SK-N-SH (cell line): ENCODE results near the gene GBX1. TPM values are rescaled to one million over a fixed set of nuclear protein-coding genes. Genes with fewer than 3 reads are reported as not detected.

ENCODE experiments used
- CTCF ChIA-PET: fragments of 300-600, 350-600 bp; formaldehyde crosslinking; extraction: SDS; loops from one replicate; lab custom pipeline; 2021; lab: Yijun Ruan, JAX
- POLR2A ChIA-PET: fragments of 350-600 bp; sonication (Branson Sonifier 250); formaldehyde crosslinking; extraction: SDS; loops from one replicate; lab custom pipeline; 2020; ENCODE audit warnings: antibody characterized with exemption, inconsistent platforms; lab: Yijun Ruan, JAX
- DNase-seq: peaks from one replicate; pipeline ENCODE4 v3.0.0; 2012
- H2AFZ ChIP-seq: fragments of 200-600 bp; sonication (generic); 2 replicates; pipeline ENCODE4 v1.8.1; 2016; ENCODE audit warnings: antibody characterized with exemption, mild to moderate bottlenecking, low read depth
- H3F3A ChIP-seq: fragments of 200-600 bp; sonication (generic); replicated peaks from 2 replicates; pipeline ENCODE3; 2016; ENCODE audit warnings: antibody characterized with exemption, mild to moderate bottlenecking; ENCODE audit not compliant: insufficient read depth
- H3K27ac ChIP-seq, 2 experiments: fragments of 200-500 bp in 1 of 2; fragments of 200-600 bp in 1 of 2; sonication (Bioruptor generic) in 1 of 2; sonication (generic), shearing (Covaris generic) in 1 of 2; 2 replicates each; pipeline versions ENCODE4 v1.5.1 to v1.6.1; 2014 to 2016; ENCODE audit warnings: low read depth in 2 of 2, inconsistent platforms in 1 of 2, low read length in 1 of 2, mild to moderate bottlenecking in 1 of 2, mixed read lengths in 1 of 2
- H3K27me3 ChIP-seq: fragments of 200-600 bp; sonication (generic), shearing (Covaris generic); 2 replicates; pipeline ENCODE4 v1.6.1; 2016; ENCODE audit warnings: mixed run types; ENCODE audit not compliant: insufficient read depth
- H3K36me3 ChIP-seq, 2 experiments: fragments of 200-500 bp in 1 of 2; fragments of 200-600 bp in 1 of 2; sonication (Bioruptor generic) in 1 of 2; sonication (generic) in 1 of 2; replicated peaks in 1 of 2; 2 replicates each; pipeline versions ENCODE3 to v1.5.1; 2014 to 2016; ENCODE audit warnings: low read length in 1 of 2, mild to moderate bottlenecking in 1 of 2; ENCODE audit not compliant: insufficient read depth in 2 of 2, control insufficient read depth in 1 of 2
- H3K4me1 ChIP-seq, 2 experiments: fragments of 200-500 bp in 1 of 2; fragments of 200-600 bp in 1 of 2; sonication (Bioruptor generic) in 1 of 2; sonication (generic), shearing (Covaris generic) in 1 of 2; 2 replicates each; pipeline versions ENCODE4 v1.5.1 to v1.6.1; 2014 to 2016; ENCODE audit warnings: low read depth in 1 of 2, low read length in 1 of 2, mixed run types in 1 of 2; ENCODE audit not compliant: insufficient read depth in 2 of 2, control insufficient read depth in 1 of 2
- H3K4me2 ChIP-seq: fragments of 200-600 bp; sonication (generic), shearing (Covaris generic); 2 replicates; pipeline ENCODE4 v1.6.1; 2017; ENCODE audit warnings: mixed run types
- H3K4me3 ChIP-seq, 2 experiments: fragments of 200-500 bp in 1 of 2; fragments of 200-600 bp in 1 of 2; sonication (Bioruptor generic) in 1 of 2; sonication (generic), shearing (Covaris generic) in 1 of 2; 2 replicates each; pipeline versions ENCODE4 v1.5.1 to v1.8.1; 2014 to 2016; ENCODE audit warnings: low read depth in 2 of 2, inconsistent platforms in 1 of 2, low read length in 1 of 2, mild to moderate bottlenecking in 1 of 2, mixed read lengths in 1 of 2, moderate library complexity in 1 of 2
- H3K79me2 ChIP-seq: fragments of 200-600 bp; sonication (generic); 2 replicates; pipeline ENCODE4 v1.8.1; 2017; ENCODE audit warnings: mild to moderate bottlenecking; ENCODE audit not compliant: insufficient read depth
- H3K9ac ChIP-seq: fragments of 200-600 bp; sonication (generic); 2 replicates; pipeline ENCODE4 v1.6.1; 2017; ENCODE audit warnings: mixed run types
- H3K9me2 ChIP-seq: fragments of 200-600 bp; sonication (generic); 2 replicates; pipeline ENCODE4 v1.6.1; 2017; ENCODE audit warnings: mixed run types
- H3K9me3 ChIP-seq: fragments of 200-600 bp; sonication (generic); 2 replicates; pipeline ENCODE4 v1.6.1; 2017; ENCODE audit warnings: mixed run types, mild to moderate bottlenecking, moderate library complexity
- H4K20me1 ChIP-seq: fragments of 200-600 bp; sonication (generic); 2 replicates; pipeline ENCODE4 v1.6.1; 2017; ENCODE audit warnings: mild to moderate bottlenecking, mixed run types; ENCODE audit not compliant: insufficient read depth
- ELF1 ChIP-seq: IDR thresholded peaks from 2 replicates; pipeline ENCODE4 v1.4.0; 2012
- FOSL2 ChIP-seq: IDR thresholded peaks from 2 replicates; pipeline ENCODE4 v1.4.0; 2012; ENCODE audit warnings: low read depth, mild to moderate bottlenecking, moderate library complexity, borderline replicate concordance
- GATA2 ChIP-seq: sonication (generic); formaldehyde crosslinking; IDR thresholded peaks from 2 replicates; pipeline ENCODE4 v1.5.0; 2020; ENCODE audit warnings: mild to moderate bottlenecking, missing genetic modification reagents
- JUND ChIP-seq: IDR thresholded peaks from 2 replicates; pipeline ENCODE4 v1.4.0; 2012
- MAX ChIP-seq: IDR thresholded peaks from 2 replicates; pipeline ENCODE4 v1.4.0; 2012; ENCODE audit warnings: low read depth
- MEF2A ChIP-seq: IDR thresholded peaks from 2 replicates; pipeline ENCODE4 v1.4.0; 2012; ENCODE audit warnings: low read depth, borderline replicate concordance
- RCOR1 ChIP-seq: fragments of 150-350 bp; IDR thresholded peaks from 2 replicates; pipeline ENCODE4 v1.6.1; 2017; ENCODE audit warnings: antibody characterized with exemption, low read length
- REST ChIP-seq: IDR thresholded peaks from 2 replicates; pipeline ENCODE4 v1.6.1; 2012; ENCODE audit warnings: mild to moderate bottlenecking, low read depth, low read length, moderate library complexity
- RFX5 ChIP-seq: IDR thresholded peaks from 2 replicates; pipeline ENCODE4 v1.6.1; 2012; ENCODE audit warnings: mild to moderate bottlenecking, improper control_type of control experiment, low read length
- SMC3 ChIP-seq: IDR thresholded peaks from 2 replicates; pipeline ENCODE4 v1.6.1; 2012; ENCODE audit warnings: low read depth, low read length, improper control_type of control experiment
- TAF1 ChIP-seq: IDR thresholded peaks from 2 replicates; pipeline ENCODE4 v1.6.1; 2012; ENCODE audit warnings: low read depth, mild to moderate bottlenecking, low read length, moderate library complexity, borderline replicate concordance
- YY1 ChIP-seq: IDR thresholded peaks from 2 replicates; pipeline ENCODE4 v1.4.0; 2012; ENCODE audit warnings: low read depth, mild to moderate bottlenecking
- WGBS: methylation state at CpG from one replicate; pipeline ENCODE4 v1.1.6; 2017; ENCODE audit warnings: low lambda C conversion rate; 5-methylcytosine and 5-hydroxymethylcytosine counted together
- polyA plus RNA-seq, 3 experiments: library from polyadenylated mRNA; depleted of rRNA; stranded (reverse); fragments of >200 nt; gene quantifications; 2 replicates each; pipeline ENCODE4 v1.2.3, GENCODE V29; 2012

The GBX1 gene
- polyA plus RNA-seq, 1 of the 3 experiments (the other 2 are of a cell fraction): not detected

- H3K36me3 ChIP-seq: peaks cover 20 to 31% of the 10 kb centered on the region in 2 experiments
- H3F3A ChIP-seq: peaks cover 13% of the 10 kb centered on the region
- CTCF ChIA-PET: interaction anchor here (0.7 to 8.9 kb wide), 7 partner anchors 13 to 30 kb away, joined by 3 to 149 read pairs (median 5); partner anchors contain the start of gene GBX1
- no peaks in the 10 kb centered on the region; a peak in 1 of 4 replicates for H3K4me1 ChIP-seq
- no peaks in the 10 kb centered on the region for H4K20me1 ChIP-seq
- POLR2A ChIA-PET: no interaction called here
- no peak for TF ChIP-seq MEF2A
- TF ChIP-seq RFX5: no peak
- TF ChIP-seq TAF1: no peak
- TF ChIP-seq, all 33 proteins: peak for 0
- no peak overlapping the region for H3K27ac ChIP-seq
- H3K4me3 ChIP-seq: no peak overlapping the region
- H3K27me3 ChIP-seq: peaks cover 13% of the 10 kb centered on the region; the same call in 1 of the 2 replicates
- no peak overlapping the region for H3K9ac ChIP-seq
- no peaks in the 10 kb centered on the region for H3K9me2 ChIP-seq
- WGBS: 90% methylated on average over 3 of the region's 3 CpGs
- H3K4me2 ChIP-seq: no peak overlapping the region
- H3K9me3 ChIP-seq: no peaks in the 10 kb centered on the region
- no peaks in the 10 kb centered on the region for H3K79me2 ChIP-seq
- H2AFZ ChIP-seq: no peak overlapping the region
- no peak for DNase-seq
These were observed 20.7 kb downstream of the GBX1 start for GRCh38 chr7:151146761-151147160.

GRCh38 chr7:151144387-151144786, 23.1 kb downstream of the GBX1 start:
- Histone ChIP-seq H3K9ac (no peak overlapping the region), H4K20me1 (no peaks in the 10 kb centered on the region), H3K27me3 (no peaks in the 10 kb centered on the region), H3K4me1 (peaks cover 0 to 12% of the 10 kb centered on the region in 2 experiments; a peak in 1 of 4 replicates), H3K27ac (no peak overlapping the region), H3K79me2 (no peaks in the 10 kb centered on the region), H3K4me2 (no peak overlapping the region), H2AFZ (no peak overlapping the region), H3F3A (peaks cover 13% of the 10 kb centered on the region), H3K9me2 (no peaks in the 10 kb centered on the region), H3K4me3 (no peak overlapping the region), H3K9me3 (no peaks in the 10 kb centered on the region), H3K36me3 (peaks cover 29 to 54% of the 10 kb centered on the region in 2 experiments)
- DNase-seq: no peak
- WGBS: 96% methylated on average over 7 of the region's 7 CpGs
- CTCF ChIA-PET: interaction anchor here (5.3 to 8.9 kb wide), 2 partner anchors 19 to 20 kb away, joined by 28 to 149 read pairs; partner anchors contain the start of gene GBX1
- POLR2A ChIA-PET: no interaction called here
- no peak for TF ChIP-seq RCOR1
- TF ChIP-seq, all 33 proteins: peak for 0

GRCh38 chr7:151143261-151144015, 24.1 kb downstream of the GBX1 start:
- ChIA-PET CTCF (interaction anchor here (1.1 to 10.0 kb wide), 7 partner anchors 18 to 166 kb away, joined by 3 to 149 read pairs (median 6); partner anchors contain the start of gene GBX1), POLR2A (no interaction called here)
- DNase-seq: no peak
- H3K27me3 ChIP-seq: no peaks in the 10 kb centered on the region
- no peak overlapping the region for H3K4me2 ChIP-seq
- H3K4me1 ChIP-seq: peaks cover 0 to 12% of the 10 kb centered on the region in 2 experiments; a peak in 1 of 4 replicates
- no peaks in the 10 kb centered on the region for H4K20me1 ChIP-seq
- no peaks in the 10 kb centered on the region for H3K9me2 ChIP-seq
- H3K9ac ChIP-seq: no peak overlapping the region
- H3K4me3 ChIP-seq: no peak overlapping the region
- TF ChIP-seq FOSL2: no peak
- no peak for TF ChIP-seq GATA2 (CRISPR knock-in tag)
- TF ChIP-seq REST: no peak
- TF ChIP-seq ELF1: no peak
- no peak for TF ChIP-seq YY1
- TF ChIP-seq SMC3: no peak
- TF ChIP-seq MAX: no peak
- TF ChIP-seq TAF1: no peak
- TF ChIP-seq JUND: no peak
- WGBS: 94% methylated on average over 25 of the region's 25 CpGs
- H3K36me3 ChIP-seq: peaks cover 29 to 59% of the 10 kb centered on the region in 2 experiments
- H3K9me3 ChIP-seq: no peaks in the 10 kb centered on the region
- no peaks in the 10 kb centered on the region for H3K79me2 ChIP-seq
- peaks cover 13% of the 10 kb centered on the region for H3F3A ChIP-seq
- no peak overlapping the region for H3K27ac ChIP-seq
- H2AFZ ChIP-seq: no peak overlapping the region
